ENCODE measurements around the gene PLD2.

Gene PLD2

GRCh38 chr17:4786106-4786511 is 20.8 kb upstream of the PLD2 start, which contains the start of gene VMO1:
TSS of gene VMO1 (minus strand) at chr17:4786364. CDS start at chr17:4786352, 12 bp downstream.
- no peaks in the 10 kb centered on the region for H3K9me3 Mint-ChIP-seq
- ATAC-seq (ENCODE audit: low read depth) (no peak), DNase-seq (ENCODE audit: low spot score in 2 of 2) (no peak)
- no peak within 1 kb of the TSS for H3K27ac Mint-ChIP-seq
- H3K36me3 Mint-ChIP-seq, result no peaks in the 10 kb centered on the region
- H3K4me1 Mint-ChIP-seq, result peaks cover 16% of the 10 kb centered on the region
- H3K27me3 Mint-ChIP-seq, result peaks cover 18% of the 10 kb centered on the region
- peak within 1 kb of the TSS; percentile 52 for H3K4me3 Mint-ChIP-seq

GRCh38 chr17:4786516-4786915 is 20.4 kb upstream of the PLD2 start:
- ATAC-seq (ENCODE audit: low read depth), result no peak
- H3K4me1 Mint-ChIP-seq, result peaks cover 18% of the 10 kb centered on the region

GRCh38 chr17:4788159-4788806 is 18.7 kb upstream of the PLD2 start:
- Mint-ChIP-seq H3K4me1 (peaks cover 16% of the 10 kb centered on the region), H3K9me3 (no peaks in the 10 kb centered on the region), H3K36me3 (no peaks in the 10 kb centered on the region), H3K27ac (no peak overlapping the region), H3K4me3 (peak overlapping the region; percentile 33), H3K27me3 (peaks cover 11% of the 10 kb centered on the region)
- ATAC-seq (ENCODE audit: low read depth), result no peak
- no peak for DNase-seq (ENCODE audit: low spot score in 2 of 2)

More at GRCh38 chr17:4786516-4786915, 20.4 kb upstream of the PLD2 start:
- H3K27me3 Mint-ChIP-seq, result peaks cover 18% of the 10 kb centered on the region
- no peak for DNase-seq (ENCODE audit: low spot score in 2 of 2)
- no peaks in the 10 kb centered on the region for H3K36me3 Mint-ChIP-seq
- H3K4me3 Mint-ChIP-seq, result no peak overlapping the region
- no peaks in the 10 kb centered on the region for H3K9me3 Mint-ChIP-seq
- no peak overlapping the region for H3K27ac Mint-ChIP-seq

- Mint-ChIP-seq H3K36me3 (no peaks in the 10 kb centered on the region), H3K27me3 (peaks cover 9% of the 10 kb centered on the region), H3K4me1 (peaks cover 16% of the 10 kb centered on the region), H3K27ac (no peak within 1 kb of the TSS), H3K4me3 (peak within 1 kb of the TSS; percentile 89), H3K9me3 (no peaks in the 10 kb centered on the region)
- ATAC-seq (ENCODE audit: low read depth) (no peak), DNase-seq (ENCODE audit: low spot score in 2 of 2) (no peak)
Observed at GRCh38 chr17:4788807-4789700, 17.9 kb upstream of the PLD2 start, which contains the start of gene GLTPD2. TSS of gene GLTPD2 (plus strand) at chr17:4788964. CDS start at chr17:4789012, 48 bp downstream.

- Mint-ChIP-seq H3K27ac (no peak overlapping the region), H3K9me3 (no peaks in the 10 kb centered on the region), H3K27me3 (peaks cover 9% of the 10 kb centered on the region), H3K36me3 (no peaks in the 10 kb centered on the region), H3K4me3 (peak overlapping the region; percentile 89), H3K4me1 (peaks cover 16% of the 10 kb centered on the region)
- ATAC-seq (ENCODE audit: low read depth) (peak; percentile 50), DNase-seq (ENCODE audit: low spot score in 2 of 2) (no peak)
Observed at GRCh38 chr17:4789701-4789950, 17.3 kb upstream of the PLD2 start.

GRCh38 chr17:4789951-4790704 is 16.8 kb upstream of the PLD2 start:
- Mint-ChIP-seq H3K36me3 (no peaks in the 10 kb centered on the region), H3K27me3 (peaks cover 9% of the 10 kb centered on the region), H3K4me1 (peaks cover 16% of the 10 kb centered on the region), H3K9me3 (no peaks in the 10 kb centered on the region), H3K27ac (peak overlapping the region; percentile 5), H3K4me3 (peak overlapping the region; percentile 89)
- DNase-seq (ENCODE audit: low spot score in 2 of 2), result peak; percentile 75 to 82
- ATAC-seq (ENCODE audit: low read depth), result peak; percentile 91

- Mint-ChIP-seq H3K36me3 (no peaks in the 10 kb centered on the region), H3K9me3 (no peaks in the 10 kb centered on the region), H3K27ac (peak overlapping the region; percentile 5), H3K4me1 (peaks cover 14% of the 10 kb centered on the region), H3K4me3 (peak overlapping the region; percentile 89), H3K27me3 (peaks cover 8% of the 10 kb centered on the region)
- DNase-seq (ENCODE audit: low spot score in 2 of 2), result no peak
- ATAC-seq (ENCODE audit: low read depth), result no peak
Observed at GRCh38 chr17:4790705-4791088, 16.3 kb upstream of the PLD2 start.

- ATAC-seq (ENCODE audit: low read depth) (no peak), DNase-seq (ENCODE audit: low spot score in 2 of 2) (no peak)
- no peak overlapping the region for H3K27ac Mint-ChIP-seq
- peak overlapping the region; percentile 100 for H3K4me3 Mint-ChIP-seq
- H3K9me3 Mint-ChIP-seq, result no peaks in the 10 kb centered on the region
- H3K4me1 Mint-ChIP-seq, result peaks cover 18% of the 10 kb centered on the region
- H3K36me3 Mint-ChIP-seq, result peaks cover 6% of the 10 kb centered on the region
- H3K27me3 Mint-ChIP-seq, result no peaks in the 10 kb centered on the region
Observed at GRCh38 chr17:4795168-4795567, 11.8 kb upstream of the PLD2 start.

- ATAC-seq (ENCODE audit: low read depth), result no peak
- no peak for DNase-seq (ENCODE audit: low spot score in 2 of 2)
- Mint-ChIP-seq H3K27ac (peak overlapping the region; percentile 96), H3K27me3 (no peaks in the 10 kb centered on the region), H3K9me3 (no peaks in the 10 kb centered on the region), H3K4me1 (peaks cover 10% of the 10 kb centered on the region), H3K4me3 (peak overlapping the region; percentile 100), H3K36me3 (peaks cover 7% of the 10 kb centered on the region)
Observed at GRCh38 chr17:4796552-4796920, 10.4 kb upstream of the PLD2 start.

GRCh38 chr17:4800462-4801196 is 6.3 kb upstream of the PLD2 start:
- no peak overlapping the region for H3K27ac Mint-ChIP-seq
- peaks cover 12% of the 10 kb centered on the region for H3K4me1 Mint-ChIP-seq
- no peaks in the 10 kb centered on the region for H3K9me3 Mint-ChIP-seq
- H3K27me3 Mint-ChIP-seq, result no peaks in the 10 kb centered on the region
- no peak for ATAC-seq (ENCODE audit: low read depth)
- H3K36me3 Mint-ChIP-seq, result peaks cover 7% of the 10 kb centered on the region
- no peak overlapping the region for H3K4me3 Mint-ChIP-seq
- DNase-seq (ENCODE audit: low spot score in 2 of 2), result no peak

- H3K4me1 Mint-ChIP-seq, result peaks cover 6% of the 10 kb centered on the region
- H3K27me3 Mint-ChIP-seq, result no peaks in the 10 kb centered on the region
- H3K27ac Mint-ChIP-seq, result no peak within 1 kb of the TSS
- no peaks in the 10 kb centered on the region for H3K9me3 Mint-ChIP-seq
- DNase-seq (ENCODE audit: low spot score in 2 of 2) (no peak), ATAC-seq (ENCODE audit: low read depth) (no peak)
- peaks cover 5% of the 10 kb centered on the region for H3K36me3 Mint-ChIP-seq
- H3K4me3 Mint-ChIP-seq, result no peak within 1 kb of the TSS
Observed at GRCh38 chr17:4802228-4802627, 4.7 kb upstream of the PLD2 start, which contains the start of gene C17orf114. TSS of gene C17orf114 (minus strand) at chr17:4802328.

- peak overlapping the region; percentile 66 for H3K4me3 Mint-ChIP-seq
- no peaks in the 10 kb centered on the region for H3K27me3 Mint-ChIP-seq
- ATAC-seq (ENCODE audit: low read depth), result no peak
- DNase-seq (ENCODE audit: low spot score in 2 of 2), result no peak
- H3K4me1 Mint-ChIP-seq, result peaks cover 21% of the 10 kb centered on the region
- no peaks in the 10 kb centered on the region for H3K9me3 Mint-ChIP-seq
- no peak overlapping the region for H3K27ac Mint-ChIP-seq
- H3K36me3 Mint-ChIP-seq, result peaks cover 10% of the 10 kb centered on the region
Observed at GRCh38 chr17:4806456-4806776, 536 bp upstream of the PLD2 start.

- peak overlapping the region; percentile 84 for H3K4me3 Mint-ChIP-seq
- ATAC-seq (ENCODE audit: low read depth) (no peak), DNase-seq (ENCODE audit: low spot score in 2 of 2) (no peak)
- no peaks in the 10 kb centered on the region for H3K9me3 Mint-ChIP-seq
- peaks cover 10% of the 10 kb centered on the region for H3K36me3 Mint-ChIP-seq
- peak overlapping the region; percentile 53 for H3K27ac Mint-ChIP-seq
- peaks cover 19% of the 10 kb centered on the region for H3K4me1 Mint-ChIP-seq
- no peaks in the 10 kb centered on the region for H3K27me3 Mint-ChIP-seq
Observed at GRCh38 chr17:4807605-4808377, 839 bp downstream of the PLD2 start.

Measured in memory B cell (primary cell).